Adrenal gland (tissue), 5 donors: ENCODE measurements around the gene EZR.

Experiments
- CTCF ChIP-seq, 6 experiments: fragments of 450-650 bp in 4 of 6; fragments of 200-600 bp in 2 of 6; sonication (generic) in 1 of 6; IDR thresholded peaks; 1 replicate in 5 of 6; 2 replicates in 1 of 6; pipeline versions ENCODE4 v1.5.1 to v1.8.0; 2016 to 2021; ENCODE audit warnings: antibody characterized with exemption in 6 of 6, mild to moderate bottlenecking in 2 of 6, moderate library complexity in 1 of 6
- POLR2A ChIP-seq, 2 donors: fragments of 450-650 bp; IDR thresholded peaks; one replicate each; pipeline ENCODE4 v1.6.1; 2017; ENCODE audit warnings: antibody characterized with exemption in 2 of 2, mild to moderate bottlenecking in 2 of 2, moderate library complexity in 1 of 2
- donor health status: DM: no; HTN: no; CAD: no.

GRCh38 chr6:158799051-158799792 lies 19.9 kb downstream of the EZR start:
- peak in 4 of 6 experiments; percentile 5 to 27 (median 20) for TF ChIP-seq CTCF (IDR thresholded peaks at IDR 0.05)
- TF ChIP-seq POLR2A (IDR thresholded peaks at IDR 0.05), result peak in 1 of 2 donors; percentile 58
